Neuronal stem cell (in vitro differentiated cells): ENCODE results near the gene DNER.
A peak's percentile ranks its signal among the peaks of the same experiment; 100 is the strongest.

Experiments used
- DNase-seq: peaks from one replicate; pipeline ENCODE4 v3.0.0-alpha.2; 2013; ENCODE audit warnings: low spot score
- H2AFZ ChIP-seq: one replicate; pipeline ENCODE4 v1.6.1; 2013; ENCODE audit warnings: mild to moderate bottlenecking, low read length, inconsistent platforms
- H2AK5ac ChIP-seq: 2 replicates; pipeline ENCODE4 v1.6.1; 2013; ENCODE audit warnings: low read depth, mild to moderate bottlenecking, inconsistent platforms, low read length, moderate library complexity, mixed read lengths
- H2BK120ac ChIP-seq: 2 replicates; pipeline ENCODE4 v1.6.1; 2013; ENCODE audit warnings: low read depth, mild to moderate bottlenecking, inconsistent platforms, low read length, moderate library complexity, mixed read lengths
- H2BK12ac ChIP-seq: one replicate; pipeline ENCODE4 v1.6.1; 2013; ENCODE audit warnings: low read length, inconsistent platforms
- H2BK15ac ChIP-seq: 2 replicates; pipeline ENCODE4 v1.6.1; 2013; ENCODE audit warnings: mild to moderate bottlenecking, low read length, inconsistent platforms, mixed read lengths
- H2BK5ac ChIP-seq: one replicate; pipeline ENCODE4 v1.6.1; 2013; ENCODE audit warnings: inconsistent platforms, mild to moderate bottlenecking, low read length, moderate library complexity
- H3K14ac ChIP-seq: one replicate; pipeline ENCODE4 v1.6.1; 2013; ENCODE audit warnings: low read length, inconsistent platforms
- H3K18ac ChIP-seq: 2 replicates; pipeline ENCODE4 v1.6.1; 2013; ENCODE audit warnings: low read length, inconsistent platforms
- H3K23ac ChIP-seq: 2 replicates; pipeline ENCODE4 v1.6.1; 2013; ENCODE audit warnings: low read depth, mild to moderate bottlenecking, mixed read lengths, low read length, inconsistent platforms; ENCODE audit not compliant: poor library complexity
- H3K27ac ChIP-seq: replicated peaks from 3 replicates; pipeline ENCODE4 v1.5.1; 2013; ENCODE audit warnings: low read length, inconsistent platforms
- H3K27me3 ChIP-seq, 3 experiments: 2 replicates each; pipeline ENCODE4 v1.6.1; 2013; ENCODE audit warnings: low read length in 3 of 3, mild to moderate bottlenecking in 2 of 3, inconsistent platforms in 1 of 3, low read depth in 1 of 3, mixed read lengths in 1 of 3, moderate library complexity in 1 of 3; ENCODE audit not compliant: control insufficient read depth in 3 of 3, insufficient read depth in 3 of 3
- H3K36me3 ChIP-seq, 2 donors: replicated peaks in 1 of 2; 2 replicates each; pipeline ENCODE4 v1.6.1; 2013; ENCODE audit warnings: low read length in 2 of 2; ENCODE audit not compliant: control insufficient read depth in 2 of 2, insufficient read depth in 2 of 2
- H3K4ac ChIP-seq: 2 replicates; pipeline ENCODE4 v1.6.1; 2013; ENCODE audit warnings: inconsistent platforms, mild to moderate bottlenecking, low read length, moderate library complexity
- H3K4me1 ChIP-seq, 2 donors: 1 replicate in 1 of 2; 2 replicates in 1 of 2; pipeline ENCODE4 v1.6.1; 2013; ENCODE audit warnings: low read length in 2 of 2, low read depth in 1 of 2; ENCODE audit not compliant: control insufficient read depth in 2 of 2, insufficient read depth in 1 of 2
- H3K4me2 ChIP-seq: one replicate; pipeline ENCODE4 v1.6.1; 2013; ENCODE audit warnings: mild to moderate bottlenecking, low read length, inconsistent platforms; ENCODE audit not compliant: insufficient read depth, poor library complexity, severe bottlenecking
- H3K4me3 ChIP-seq, 2 donors: 2 replicates each; pipeline ENCODE4 v1.5.1; 2013; ENCODE audit warnings: low read length in 2 of 2, mild to moderate bottlenecking in 2 of 2, inconsistent platforms in 1 of 2, moderate library complexity in 1 of 2
- H3K79me1 ChIP-seq: one replicate; pipeline ENCODE4 v1.6.1; 2013; ENCODE audit warnings: low read depth, mild to moderate bottlenecking, inconsistent platforms, low read length, moderate library complexity
- H3K9ac ChIP-seq: one replicate; pipeline ENCODE4 v1.6.1; 2013; ENCODE audit warnings: mild to moderate bottlenecking, low read depth, low read length, inconsistent platforms; ENCODE audit not compliant: poor library complexity
- H3K9me3 ChIP-seq, 2 donors: replicated peaks in 1 of 2; 2 replicates each; pipeline versions ENCODE3 to v1.6.1; 2013; ENCODE audit warnings: low read length in 2 of 2, mild to moderate bottlenecking in 2 of 2, inconsistent platforms in 1 of 2, low read depth in 1 of 2, mixed read lengths in 1 of 2, moderate library complexity in 1 of 2; ENCODE audit not compliant: control insufficient read depth in 2 of 2, insufficient read depth in 1 of 2
- H4K8ac ChIP-seq: one replicate; pipeline ENCODE4 v1.6.1; 2013; ENCODE audit warnings: low read depth, mild to moderate bottlenecking, inconsistent platforms, low read length, moderate library complexity
- H4K91ac ChIP-seq: one replicate; pipeline ENCODE4 v1.6.1; 2013; ENCODE audit warnings: low read length, low read depth, mild to moderate bottlenecking, inconsistent platforms; ENCODE audit not compliant: poor library complexity
- WGBS, 2 donors: extraction: QIAGEN DNeasy Blood & Tissue Kit; methylation state at CpG; one replicate each; pipeline ENCODE4 v1.1.7; 2013; ENCODE audit warnings: missing lambda C conversion rate in 2 of 2, mixed read lengths in 1 of 2; ENCODE audit not compliant: insufficient read length in 2 of 2, insufficient replicate concordance in 1 of 2; ENCODE audit errors: extremely low coverage in 2 of 2; 5-methylcytosine and 5-hydroxymethylcytosine counted together

Gene DNER

DNA sequence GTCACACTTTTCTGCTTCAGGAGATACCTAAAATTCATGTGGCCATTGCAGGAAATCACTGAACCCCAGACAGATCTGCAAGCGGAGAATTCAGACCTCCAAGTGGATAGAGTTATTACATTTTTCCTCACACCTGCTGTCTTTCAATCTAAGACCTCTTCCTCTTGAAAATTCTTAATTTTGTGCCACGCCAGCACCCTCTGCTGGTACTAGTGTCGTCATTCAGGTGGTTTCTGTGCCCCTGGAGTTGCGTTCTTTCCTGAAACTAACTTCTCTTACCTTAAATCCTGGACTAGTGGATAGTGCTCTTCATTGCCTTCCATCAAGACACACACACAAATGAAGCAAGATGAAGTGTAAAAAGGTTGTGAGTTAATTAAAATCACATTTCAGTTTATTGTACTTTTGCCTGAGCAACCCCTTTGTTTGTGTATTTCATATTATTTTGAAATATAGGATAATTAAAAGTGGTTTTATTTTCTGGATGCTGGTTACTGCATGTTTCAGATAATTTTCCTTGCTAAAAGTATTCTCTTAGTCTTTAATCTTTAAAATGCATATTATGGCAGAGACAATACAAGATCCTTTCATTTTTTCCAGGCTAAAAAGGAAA is 1.6 kb upstream of the DNER start:
- Histone ChIP-seq H2BK12ac (no peak overlapping the region), H2AFZ (no peak overlapping the region), H3K9me3 (peaks cover 0 to 4% of the 10 kb centered on the region in 2 donors), H3K79me1 (no peaks in the 10 kb centered on the region), H3K9ac (no peak overlapping the region), H3K27ac (no peak overlapping the region), H2AK5ac (no peak overlapping the region), H3K4ac (no peak overlapping the region), H3K23ac (no peak overlapping the region), H3K14ac (no peak overlapping the region), H3K18ac (no peak overlapping the region), H3K4me2 (no peak overlapping the region), H3K36me3 (no peaks in the 10 kb centered on the region), H2BK15ac (no peak overlapping the region), H3K4me3 (no peak overlapping the region), H3K27me3 (peaks cover 0 to 78% (median 30%) of the 10 kb centered on the region in 3 experiments), H4K8ac (no peak overlapping the region), H3K4me1 (peaks cover 4 to 5% of the 10 kb centered on the region in 2 donors), H2BK120ac (no peak overlapping the region), H4K91ac (no peak overlapping the region), H2BK5ac (no peak overlapping the region)
- DNase-seq = peak; percentile 18
- no CpG with 5 or more reads among the region's 4 CpGs for WGBS, 2 donors

DNA sequence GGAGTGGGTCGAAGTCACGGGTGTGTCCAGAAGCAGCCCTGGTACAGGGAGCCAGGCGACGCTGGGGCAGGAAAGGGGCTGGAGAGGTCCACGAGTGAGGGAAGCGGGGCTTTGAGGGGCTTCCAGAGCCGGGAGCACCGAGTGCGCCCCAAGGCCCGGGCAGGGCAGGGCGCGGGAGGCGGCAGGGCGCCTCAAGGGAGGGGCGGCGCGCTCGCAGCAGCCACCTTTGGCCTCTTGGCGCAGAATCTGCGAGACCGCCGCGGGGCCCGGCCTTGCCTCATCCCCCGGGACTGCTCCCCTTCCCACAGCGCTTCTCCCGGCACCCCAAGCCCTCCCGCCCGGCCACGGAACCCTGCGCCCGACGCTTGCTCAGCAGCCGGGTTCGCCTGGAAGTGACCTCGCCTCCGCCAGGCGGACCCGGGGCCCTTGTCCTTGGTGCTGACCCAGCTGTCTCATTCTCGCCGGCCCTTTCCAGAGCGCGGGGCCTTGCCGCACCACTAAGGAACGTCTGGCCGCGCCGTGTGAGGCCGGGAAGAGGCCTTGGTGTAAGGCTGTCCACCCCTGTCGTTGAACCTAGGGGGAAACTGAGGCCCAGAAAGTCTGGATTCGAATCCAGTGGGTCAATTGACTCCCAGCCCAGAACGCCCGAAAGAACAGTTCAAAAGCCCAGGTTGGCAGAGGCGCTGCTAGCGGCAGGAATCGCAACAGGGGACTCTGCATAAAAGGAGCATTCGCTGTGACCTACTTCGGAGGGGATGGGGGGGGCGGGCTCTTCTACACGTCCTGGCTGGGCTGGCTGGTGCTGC is 584 bp upstream of the DNER start:
- no peak overlapping the region for H2BK120ac ChIP-seq
- H3K4me1 ChIP-seq = peaks cover 4 to 5% of the 10 kb centered on the region in 2 donors
- no peak overlapping the region for H4K8ac ChIP-seq
- H2BK15ac ChIP-seq = no peak overlapping the region
- H3K23ac ChIP-seq = peak overlapping the region; percentile 16
- H3K9me3 ChIP-seq = peaks cover 0 to 4% of the 10 kb centered on the region in 2 donors
- no peak overlapping the region for H3K14ac ChIP-seq
- peak overlapping the region; percentile 86 for H2AFZ ChIP-seq
- no peak overlapping the region for H3K4ac ChIP-seq
- peak overlapping the region; percentile 73 for H3K18ac ChIP-seq
- no peak overlapping the region for H4K91ac ChIP-seq
- no peak overlapping the region for H2AK5ac ChIP-seq
- H3K36me3 ChIP-seq = no peaks in the 10 kb centered on the region
- DNase-seq = peak; percentile 77
- H3K9ac ChIP-seq = no peak overlapping the region
- H2BK12ac ChIP-seq = no peak overlapping the region
- no CpG with 5 or more reads among the region's 60 CpGs for WGBS, 2 donors
- H3K4me2 ChIP-seq = peak overlapping the region; percentile 94
- no peak overlapping the region for H2BK5ac ChIP-seq
- peaks cover 0 to 85% (median 30%) of the 10 kb centered on the region in 3 experiments for H3K27me3 ChIP-seq
- H3K79me1 ChIP-seq = no peaks in the 10 kb centered on the region
- H3K4me3 ChIP-seq = peak overlapping the region; percentile 39 to 81
- no peak overlapping the region for H3K27ac ChIP-seq

DNA sequence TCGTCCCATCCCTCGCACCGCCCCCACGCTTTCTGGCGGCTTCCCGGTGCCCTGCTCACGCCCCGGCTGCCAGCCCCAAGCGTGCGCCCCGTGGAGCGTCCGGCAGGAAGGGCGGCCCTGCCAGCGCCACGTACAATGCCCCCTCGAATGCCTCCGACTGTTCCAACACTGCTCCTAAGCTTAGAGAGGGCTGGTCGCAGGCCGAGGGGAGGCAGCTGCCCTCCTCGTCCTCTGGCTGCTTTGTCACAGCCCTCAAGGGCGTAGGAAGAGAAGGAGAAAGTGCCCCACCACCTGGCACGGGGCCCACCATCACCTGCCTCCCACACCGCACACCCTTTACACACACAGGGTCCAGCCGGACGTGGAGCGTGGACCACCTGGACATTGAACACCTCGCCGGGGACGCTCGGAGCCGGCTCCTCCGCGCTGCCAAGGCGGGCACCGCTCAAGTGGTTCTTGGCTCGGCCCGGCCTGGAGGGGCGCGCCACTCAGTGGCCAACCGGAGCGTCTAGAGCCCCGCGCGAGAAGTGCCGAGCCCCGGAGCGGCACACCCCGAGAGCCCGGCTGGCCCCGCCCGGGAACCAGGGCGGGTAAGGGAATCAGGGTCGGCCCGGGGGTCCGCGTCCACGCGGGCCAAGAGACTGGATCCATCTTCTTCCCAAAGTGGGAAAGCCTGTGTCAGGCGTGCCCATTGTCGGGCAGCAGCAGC is 830 bp downstream of the DNER start:
- no peaks in the 10 kb centered on the region for H3K36me3 ChIP-seq
- peaks cover 0 to 4% of the 10 kb centered on the region in 2 donors for H3K9me3 ChIP-seq
- WGBS, 2 donors = no CpG with 5 or more reads among the region's 61 CpGs
- H4K8ac ChIP-seq = no peak overlapping the region
- H2BK120ac ChIP-seq = no peak overlapping the region
- no peak overlapping the region for H3K27ac ChIP-seq
- no peak overlapping the region for H3K4ac ChIP-seq
- H3K4me3 ChIP-seq = peak overlapping the region; percentile 39 to 88
- H3K4me2 ChIP-seq = peak overlapping the region; percentile 92
- no peak overlapping the region for H2AK5ac ChIP-seq
- H2AFZ ChIP-seq = peak overlapping the region; percentile 86
- peaks cover 4 to 5% of the 10 kb centered on the region in 2 donors for H3K4me1 ChIP-seq
- H3K79me1 ChIP-seq = no peaks in the 10 kb centered on the region
- peak; percentile 59 for DNase-seq
- peaks cover 0 to 86% (median 30%) of the 10 kb centered on the region in 3 experiments for H3K27me3 ChIP-seq
- H2BK15ac ChIP-seq = peak overlapping the region; percentile 33
- no peak overlapping the region for H2BK5ac ChIP-seq
- H3K14ac ChIP-seq = no peak overlapping the region
- H3K18ac ChIP-seq = peak overlapping the region; percentile 39
- peak overlapping the region; percentile 73 for H3K9ac ChIP-seq
- H3K23ac ChIP-seq = peak overlapping the region; percentile 37
- no peak overlapping the region for H2BK12ac ChIP-seq
- H4K91ac ChIP-seq = no peak overlapping the region

DNA sequence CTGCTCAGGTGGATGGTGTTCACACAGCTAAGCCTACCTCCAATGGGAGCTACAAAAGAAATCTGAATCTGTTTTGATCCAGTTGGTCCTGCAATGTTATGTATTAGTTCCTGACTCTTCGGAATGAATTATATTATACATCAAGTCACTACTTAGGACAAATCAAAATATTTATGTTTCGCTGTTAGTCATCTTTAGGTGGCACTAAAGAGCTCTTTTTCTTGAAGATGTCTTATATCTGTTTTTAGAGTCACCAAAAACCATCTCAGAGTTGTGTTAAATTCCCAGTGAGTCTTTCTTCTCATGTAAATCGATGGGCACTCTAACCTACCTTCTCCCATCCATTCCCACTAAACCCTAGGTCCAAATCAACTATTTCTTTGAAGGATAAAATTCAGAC is 2.2 kb downstream of the DNER start:
- Histone ChIP-seq H2BK15ac (no peak overlapping the region), H4K91ac (no peak overlapping the region), H3K27ac (no peak overlapping the region), H3K4me2 (no peak overlapping the region), H3K27me3 (peaks cover 0 to 81% (median 30%) of the 10 kb centered on the region in 3 experiments), H3K36me3 (no peaks in the 10 kb centered on the region), H3K4ac (no peak overlapping the region), H2AFZ (no peak overlapping the region), H3K14ac (no peak overlapping the region), H3K9me3 (peaks cover 0 to 4% of the 10 kb centered on the region in 2 donors), H3K79me1 (no peaks in the 10 kb centered on the region), H3K9ac (no peak overlapping the region), H3K4me1 (peaks cover 4 to 5% of the 10 kb centered on the region in 2 donors), H4K8ac (no peak overlapping the region), H3K4me3 (no peak overlapping the region), H3K18ac (no peak overlapping the region), H2AK5ac (no peak overlapping the region), H2BK120ac (no peak overlapping the region), H2BK12ac (no peak overlapping the region), H2BK5ac (no peak overlapping the region), H3K23ac (no peak overlapping the region)
- no peak for DNase-seq
- WGBS, 2 donors = no CpG with 5 or more reads among the region's 3 CpGs
